ENCODE data around the gene NPHP3.

DNA sequence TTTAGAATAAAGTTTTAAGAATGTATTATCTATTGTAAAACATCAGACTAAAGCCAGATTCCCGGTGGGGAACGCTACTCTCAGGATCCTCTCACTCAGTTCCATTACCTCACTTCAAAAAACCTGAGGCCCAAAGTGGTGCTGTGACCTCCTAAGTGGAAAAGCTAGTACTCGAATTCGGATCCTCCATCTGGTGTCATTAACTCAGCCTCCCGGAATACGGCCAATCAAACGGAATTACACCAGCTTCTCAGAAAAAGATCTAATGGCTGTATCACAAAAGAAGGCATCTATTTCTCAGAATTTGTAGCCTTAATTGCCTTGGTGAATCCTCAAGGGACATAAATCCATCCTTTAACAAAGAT lies 63.2 kb downstream of the NPHP3 start:
- TF ChIP-seq, protein P1, sequence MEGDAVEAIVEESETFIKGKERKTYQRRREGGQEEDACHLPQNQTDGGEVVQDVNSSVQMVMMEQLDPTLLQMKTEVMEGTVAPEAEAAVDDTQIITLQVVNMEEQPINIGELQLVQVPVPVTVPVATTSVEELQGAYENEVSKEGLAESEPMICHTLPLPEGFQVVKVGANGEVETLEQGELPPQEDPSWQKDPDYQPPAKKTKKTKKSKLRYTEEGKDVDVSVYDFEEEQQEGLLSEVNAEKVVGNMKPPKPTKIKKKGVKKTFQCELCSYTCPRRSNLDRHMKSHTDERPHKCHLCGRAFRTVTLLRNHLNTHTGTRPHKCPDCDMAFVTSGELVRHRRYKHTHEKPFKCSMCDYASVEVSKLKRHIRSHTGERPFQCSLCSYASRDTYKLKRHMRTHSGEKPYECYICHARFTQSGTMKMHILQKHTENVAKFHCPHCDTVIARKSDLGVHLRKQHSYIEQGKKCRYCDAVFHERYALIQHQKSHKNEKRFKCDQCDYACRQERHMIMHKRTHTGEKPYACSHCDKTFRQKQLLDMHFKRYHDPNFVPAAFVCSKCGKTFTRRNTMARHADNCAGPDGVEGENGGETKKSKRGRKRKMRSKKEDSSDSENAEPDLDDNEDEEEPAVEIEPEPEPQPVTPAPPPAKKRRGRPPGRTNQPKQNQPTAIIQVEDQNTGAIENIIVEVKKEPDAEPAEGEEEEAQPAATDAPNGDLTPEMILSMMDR (IDR thresholded peaks at IDR 0.05) = no peak
- TF ChIP-seq ZFX (IDR thresholded peaks at IDR 0.05; ENCODE audit: borderline replicate concordance) = no peak
